COLO668 (cell line): ENCODE measurements around the gene MAGEA9.
"Not testable (repeated sequence)": the region's sequence is repeated elsewhere in the genome, so short reads cannot be mapped to it uniquely, and the experiment has no call there.

ENCODE experiments used
- DNase-seq: peaks from one replicate; lab custom pipeline; 2025; ENCODE audit not compliant: unreplicated experiment; lab: John Stamatoyannopoulos, UW

The MAGEA9 gene

DNA sequence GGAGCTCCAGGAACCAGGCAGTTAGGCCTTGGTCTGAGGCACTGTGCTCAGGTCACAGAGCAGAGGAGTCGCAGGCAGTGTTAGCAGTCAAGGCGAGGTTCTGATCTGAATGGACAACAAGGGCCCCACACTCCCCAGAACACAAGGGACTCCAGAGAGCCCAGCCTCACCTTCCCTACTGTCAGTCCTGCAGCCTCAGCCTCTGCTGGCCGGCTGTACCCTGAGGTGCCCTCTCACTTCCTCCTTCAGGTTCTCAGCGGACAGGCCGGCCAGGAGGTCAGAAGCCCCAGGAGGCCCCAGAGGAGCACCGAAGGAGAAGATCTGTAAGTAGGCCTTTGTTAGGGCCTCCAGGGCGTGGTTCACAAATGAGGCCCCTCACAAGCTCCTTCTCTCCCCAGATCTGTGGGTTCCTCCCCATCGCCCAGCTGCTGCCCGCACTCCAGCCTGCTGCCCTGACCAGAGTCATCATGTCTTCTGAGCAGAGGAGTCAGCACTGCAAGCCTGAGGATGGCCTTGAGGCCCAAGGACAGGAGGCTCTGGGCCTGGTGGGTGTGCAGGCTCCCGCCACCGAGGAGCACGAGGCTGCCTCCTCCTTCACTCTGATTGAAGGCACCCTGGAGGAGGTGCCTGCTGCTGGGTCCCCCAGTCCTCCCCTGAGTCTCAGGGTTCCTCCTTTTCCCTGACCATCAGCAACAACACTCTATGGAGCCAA lies 26.2 kb downstream of the MAGEA9 start:
- DNase-seq, result no peak

DNA sequence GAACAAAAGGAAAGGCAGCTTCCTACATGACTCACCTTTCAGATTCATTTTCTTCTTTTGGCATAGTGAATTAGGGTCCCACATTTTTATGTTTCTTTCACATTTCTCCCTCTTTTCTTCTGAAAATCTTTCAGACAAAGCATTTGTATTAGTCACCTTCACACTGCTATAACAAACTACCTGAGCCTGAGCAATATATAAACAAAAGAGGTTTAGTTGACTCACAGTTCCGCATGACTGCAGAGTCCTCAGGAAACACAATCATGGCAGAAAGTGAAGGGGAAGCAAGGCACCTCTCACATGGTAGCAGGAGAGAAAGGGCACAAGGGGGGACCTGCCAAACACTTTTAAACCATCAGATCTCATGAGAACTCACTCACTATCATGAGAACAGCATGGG lies 36.9 kb downstream of the MAGEA9 start:
- DNase-seq, result no peak

DNA sequence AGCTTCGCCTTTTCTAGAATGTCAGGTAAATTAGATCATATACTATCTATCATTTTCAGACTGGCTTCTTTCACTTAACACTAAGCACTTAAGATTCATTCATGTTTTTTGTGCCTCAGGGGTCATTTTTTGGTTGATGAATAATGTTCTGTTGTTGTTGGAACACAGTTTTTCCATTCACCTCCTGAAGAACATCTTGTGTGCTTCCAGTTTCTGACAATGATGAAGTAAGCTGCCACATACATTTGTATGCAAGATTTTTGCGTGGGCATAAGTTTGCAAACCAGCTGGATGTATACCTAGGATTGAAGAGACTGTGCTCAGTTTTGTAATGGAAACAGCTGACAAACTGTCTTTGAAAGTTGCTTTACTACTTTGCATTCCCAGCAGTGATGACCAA lies 37.6 kb downstream of the MAGEA9 start:
- no peak for DNase-seq

DNA sequence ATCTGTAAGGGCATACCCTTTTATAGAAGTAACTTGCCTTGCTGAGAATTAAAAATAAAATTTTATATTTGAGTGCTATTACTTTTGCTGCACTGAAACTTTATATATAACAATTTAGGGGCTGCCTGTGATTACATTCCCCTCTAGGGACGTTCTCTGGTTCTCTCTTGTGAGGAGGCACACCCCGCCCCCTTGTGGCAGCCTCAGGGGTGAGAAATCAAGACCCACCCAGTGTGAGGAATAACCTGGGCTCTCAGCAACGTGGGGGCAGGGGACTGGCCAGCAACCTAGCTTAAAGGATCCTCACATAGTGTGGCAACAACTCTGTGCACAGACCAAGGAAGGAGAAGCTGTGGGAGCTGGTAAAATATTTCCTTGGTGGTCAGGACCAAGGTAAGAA lies 43.7 kb downstream of the MAGEA9 start:
- peak; percentile 55 for DNase-seq

DNA sequence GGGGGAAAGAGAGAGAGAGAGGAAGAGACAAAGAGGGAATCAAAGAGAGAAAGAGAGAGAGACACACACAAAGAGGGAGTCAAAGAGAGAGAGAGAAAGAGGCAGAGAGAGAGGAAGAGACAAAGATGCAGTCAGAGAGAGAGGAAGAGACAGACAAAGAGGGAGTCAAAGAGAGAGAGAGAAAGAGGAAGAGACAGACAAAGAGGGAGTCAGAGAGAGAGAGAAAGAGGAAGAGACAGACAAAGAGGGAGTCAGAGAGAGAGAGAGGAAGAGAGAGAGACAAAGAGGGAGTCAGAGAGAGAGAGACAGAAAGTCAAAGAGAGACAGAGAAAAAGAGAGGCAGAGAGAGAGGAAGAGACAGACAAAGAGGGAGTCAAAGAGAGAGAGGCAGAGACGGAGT lies 45.5 kb downstream of the MAGEA9 start:
- DNase-seq, result no peak

DNA sequence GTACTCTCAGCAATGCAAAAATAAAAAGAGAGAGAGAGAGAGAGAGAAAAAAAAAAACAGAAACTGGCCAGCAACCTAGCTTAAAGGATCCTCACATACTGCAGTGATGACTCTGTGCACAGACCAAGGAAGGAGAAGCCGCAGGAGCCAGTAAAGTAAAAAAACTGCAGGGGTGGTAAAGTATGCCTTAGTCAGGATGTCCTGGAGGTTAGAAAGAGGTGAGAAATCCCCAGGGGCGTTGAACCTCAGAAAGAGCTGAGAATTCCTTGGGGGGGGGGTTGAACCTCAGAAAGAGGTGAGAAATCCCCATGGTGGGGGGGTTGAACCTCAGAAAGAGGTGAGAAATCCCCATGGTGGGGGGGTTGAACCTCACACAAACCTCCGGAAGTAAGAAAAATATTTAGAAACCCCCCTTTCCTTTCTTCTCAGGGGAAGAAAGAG lies 48.0 kb downstream of the MAGEA9 start:
- DNase-seq, result no peak

DNA sequence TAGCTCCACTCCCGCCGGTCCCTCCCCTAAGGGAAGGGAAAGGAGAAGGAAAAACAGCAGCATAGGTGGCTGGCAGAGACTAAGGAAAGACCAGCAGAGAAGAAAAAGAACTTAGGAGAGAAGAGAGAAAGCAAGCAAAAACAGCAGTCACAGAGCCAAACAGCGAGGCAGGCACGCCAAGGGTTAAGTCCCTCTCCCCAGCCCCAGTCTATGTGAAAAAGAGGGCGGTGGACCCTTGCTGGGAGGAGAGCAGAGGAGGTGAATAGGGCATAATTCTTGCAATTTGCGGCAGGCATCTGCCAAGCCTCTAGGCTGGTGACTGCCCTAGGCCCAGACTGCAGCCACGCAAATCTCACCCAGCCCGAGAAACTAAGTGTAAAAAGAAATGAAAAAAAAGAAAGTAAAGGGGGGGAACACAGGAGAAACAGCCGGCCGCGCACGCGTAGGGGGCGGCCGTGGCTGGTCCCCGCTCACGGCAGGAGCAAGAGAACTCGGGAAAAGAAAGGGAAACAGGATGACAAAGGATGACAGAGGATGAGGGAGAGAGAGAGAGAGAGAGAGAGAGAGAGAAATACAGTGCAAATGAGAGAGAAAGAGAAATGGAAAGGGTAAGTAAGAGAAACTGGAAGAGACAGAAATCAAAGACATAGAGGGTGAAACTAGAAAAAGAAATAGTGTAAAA lies 48.6 kb downstream of the MAGEA9 start:
- DNase-seq, result no peak

DNA sequence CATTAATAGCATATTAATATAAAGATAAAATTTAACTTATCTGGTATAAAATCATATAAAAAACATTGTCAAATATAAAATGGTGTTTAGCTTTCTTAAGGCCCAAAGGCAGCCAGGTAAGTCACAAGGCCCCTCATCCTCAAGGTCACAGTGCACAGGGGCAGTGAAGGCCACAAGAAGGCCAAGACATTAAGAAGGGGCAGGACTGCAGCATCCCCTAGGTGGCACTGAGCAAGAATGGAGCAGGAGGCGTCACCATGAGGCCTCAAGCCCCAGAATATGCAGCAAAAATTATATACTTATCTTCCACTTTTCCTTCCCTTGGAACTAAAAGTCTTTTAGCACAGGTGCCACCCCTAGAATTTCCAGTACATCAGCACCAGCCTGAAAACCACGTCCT lies 49.7 kb downstream of the MAGEA9 start:
- DNase-seq, result no peak

DNA sequence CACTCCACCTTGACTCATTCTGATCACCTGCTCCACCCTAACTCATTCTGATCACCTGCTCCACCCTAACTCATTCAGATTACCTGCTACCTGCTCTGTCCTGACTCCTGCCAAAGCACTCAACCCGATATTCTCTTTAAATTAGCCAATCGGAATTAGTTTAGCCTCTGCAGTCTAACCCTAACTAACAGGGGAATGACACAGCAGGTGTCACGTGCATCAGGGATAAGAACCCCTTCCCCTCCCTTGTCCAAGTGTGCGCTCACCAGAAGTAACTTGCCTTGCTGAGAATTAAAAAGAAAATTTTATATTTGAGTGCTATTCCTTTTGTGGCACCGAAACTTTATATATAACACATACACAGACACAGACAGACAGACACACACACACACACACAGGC lies 55.0 kb downstream of the MAGEA9 start:
- not testable (repeated sequence) for DNase-seq

DNA sequence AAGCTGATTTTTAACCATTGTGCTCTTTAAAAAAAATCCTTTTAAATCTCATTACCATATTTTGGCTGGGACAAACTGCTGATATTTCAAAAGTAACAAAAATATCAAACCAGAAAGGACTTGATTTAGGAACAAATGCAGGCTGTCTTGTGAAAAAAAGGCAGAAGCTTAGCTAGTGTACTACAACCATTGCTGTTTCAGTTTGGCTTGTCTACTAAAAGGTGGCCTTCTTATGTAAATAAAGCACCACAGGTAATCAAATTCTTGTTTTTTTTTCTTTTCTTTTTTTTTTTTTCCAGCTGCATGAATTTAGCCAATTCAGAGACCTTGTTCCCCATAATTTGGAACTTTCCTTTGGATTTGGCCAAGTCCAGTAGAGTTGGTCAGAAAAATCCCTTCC lies 55.4 kb downstream of the MAGEA9 start:
- DNase-seq, result no peak
